ENCODE results near the gene POLR2E. TPM values are rescaled to one million over a fixed set of nuclear protein-coding genes. Genes with fewer than 3 reads are reported as not detected.

POLR2E gene
- total RNA-seq, 1 experiment from 2014 or later: 261 TPM

GRCh38 chr19:1085676-1086442, 9.3 kb downstream of the POLR2E start:
- H3K27ac ChIP-seq (ENCODE audit: insufficient read length, low read depth, low read length): no peak overlapping the region
- H3K14ac ChIP-seq (ENCODE audit: insufficient read depth, low read length): no peak overlapping the region; the same call in 1 of the 2 replicates
- DNase-seq: no peak
- H3K18ac ChIP-seq (ENCODE audit: insufficient read length, low read depth, low read length): no peak overlapping the region
- no peaks in the 10 kb centered on the region for H3K79me1 ChIP-seq (ENCODE audit: insufficient read depth, low read depth, low read length, poor library complexity, severe bottlenecking)
- H4K8ac ChIP-seq (replicated peaks; ENCODE audit: insufficient read length, low read depth, low read length): no peak overlapping the region
- no peak overlapping the region for H4K5ac ChIP-seq (ENCODE audit: insufficient read length, low read depth, low read length)
- Mint-ChIP-seq H3K27ac (peak overlapping the region in 2 of 3 experiments; percentile 59 to 80; a peak in 2 of 7 replicates), H3K27me3 (ENCODE audit: low read depth) (peaks cover 1% of the 10 kb centered on the region; the same call in 1 of the 2 replicates), H3K36me3 (ENCODE audit: insufficient read depth in 1 of 3, low read depth in 3 of 3) (peaks cover 16 to 39% (median 36%) of the 10 kb centered on the region in 3 experiments; a peak in 6 of 7 replicates), H3K9me3 (no peaks in the 10 kb centered on the region), H3K4me3 (no peak overlapping the region; a peak in 1 of 5 replicates), H3K4me1 (peaks cover 3 to 7% of the 10 kb centered on the region in 2 experiments; a peak in 2 of 4 replicates)
- no peak overlapping the region for H4K91ac ChIP-seq (ENCODE audit: insufficient read length, low read depth, low read length)
- H2BK5ac ChIP-seq (ENCODE audit: insufficient read length, low read length): no peak overlapping the region
- no peaks in the 10 kb centered on the region for H4K20me1 ChIP-seq (ENCODE audit: control insufficient read depth, insufficient read depth, insufficient read length)
- H2BK120ac ChIP-seq (ENCODE audit: low read depth, low read length, poor library complexity, severe bottlenecking): no peak overlapping the region
- H3K4me2 ChIP-seq (ENCODE audit: insufficient read depth, insufficient read length, low read length): no peak overlapping the region
- H2BK12ac ChIP-seq (ENCODE audit: insufficient read length, low read depth, low read length): no peak overlapping the region
- no peaks in the 10 kb centered on the region for H3K23me2 ChIP-seq (ENCODE audit: insufficient read length, low read depth, low read length, poor library complexity, severe bottlenecking)
- H3K4ac ChIP-seq (ENCODE audit: low read depth, low read length): no peak overlapping the region
- no peaks in the 10 kb centered on the region for H3K27me3 ChIP-seq (ENCODE audit: insufficient read depth, low read length)
- H3K56ac ChIP-seq (ENCODE audit: insufficient read length, low read depth, low read length): no peak overlapping the region
- WGBS (ENCODE audit: extremely low coverage, insufficient read length, low lambda C conversion rate): no CpG with 5 or more reads among the region's 38 CpGs
- H3T11ph ChIP-seq (ENCODE audit: low read length): no peak overlapping the region
- H2AK5ac ChIP-seq (ENCODE audit: insufficient read length, low read length): no peak overlapping the region
- no peaks in the 10 kb centered on the region for H3K9me3 ChIP-seq (ENCODE audit: control insufficient read depth, low read depth, low read length)
- no peak overlapping the region for H2BK20ac ChIP-seq (ENCODE audit: low read depth, low read length, poor library complexity, severe bottlenecking)
- no peaks in the 10 kb centered on the region for H3K4me1 ChIP-seq (ENCODE audit: insufficient read depth, low read length)
- no peak for TF ChIP-seq CTCF (conservative IDR thresholded peaks at IDR 0.05)
- no peaks in the 10 kb centered on the region for H3K79me2 ChIP-seq (ENCODE audit: insufficient read depth, low read length)
- H2AFZ ChIP-seq (ENCODE audit: low read length): no peak overlapping the region
- no peak overlapping the region for H3K23ac ChIP-seq (ENCODE audit: insufficient read length, low read depth, low read length)
- no peak overlapping the region for H3K9ac ChIP-seq (ENCODE audit: extremely low read depth, insufficient read length, low read length)
- no peak overlapping the region for H2BK15ac ChIP-seq (ENCODE audit: low read depth, low read length)
